Ovary (tissue), 9 donors: ENCODE data around the gene LCA5L. TPM values are rescaled to one million over a fixed set of nuclear protein-coding genes. Genes with fewer than 3 reads are reported as not detected.

Experiments used
- DNase-seq, 5 donors: peaks; one replicate each; pipeline ENCODE4 v3.0.0-alpha.2; 2019 to 2020
- H3K27ac ChIP-seq, 2 donors: fragments of 200-600 bp; one replicate each; pipeline versions ENCODE4 v1.5.1 to v1.8.0; 2019 to 2022
- H3K27me3 ChIP-seq: fragments of 200-600 bp; one replicate; pipeline ENCODE4 v1.8.0; 2022
- H3K36me3 ChIP-seq: fragments of 200-600 bp; sonication (generic); one replicate; pipeline ENCODE4 v1.5.1; 2019
- H3K4me1 ChIP-seq: one replicate; pipeline ENCODE4 v1.8.1; 2013; ENCODE audit warnings: mild to moderate bottlenecking, moderate library complexity; ENCODE audit not compliant: insufficient read depth
- H3K4me3 ChIP-seq: fragments of 200-600 bp; sonication (generic); one replicate; pipeline ENCODE4 v1.5.1; 2017
- H3K9me3 ChIP-seq, 2 donors: fragments of 200-600 bp in 1 of 2; sonication (generic) in 1 of 2; one replicate each; pipeline versions ENCODE4 v1.5.1 to v1.8.1; 2013 to 2019; ENCODE audit warnings: mild to moderate bottlenecking in 1 of 2, moderate library complexity in 1 of 2
- EP300 ChIP-seq: sonication (generic); formaldehyde crosslinking; IDR thresholded peaks from one replicate; pipeline ENCODE4 v1.6.1; 2017; ENCODE audit warnings: antibody characterized with exemption
- POLR2A ChIP-seq: fragments of 450-650 bp; IDR thresholded peaks from one replicate; pipeline ENCODE4 v1.6.1; 2017; ENCODE audit warnings: antibody characterized with exemption, mild to moderate bottlenecking, moderate library complexity
- WGBS, 3 donors: extraction: QIAGEN DNeasy Blood & Tissue Kit in 1 of 3; methylation state at CpG; one replicate each; pipeline versions ENCODE4 v1.1.5 to v1.1.7; 2013 to 2017; 5-methylcytosine and 5-hydroxymethylcytosine counted together
- intact Hi-C, 4 donors: fragments of 100-400 bp; cut with DNase I; formaldehyde crosslinking; loops; one replicate each; pipeline versions ENCODE4 v1.11.0 to v1.15.1; 2022 to 2023
- polyA plus RNA-seq, 2 donors: library from polyadenylated mRNA; stranded (reverse); fragments of 200-250 nt in 1 of 2; fragments of 350-450 nt in 1 of 2; fragmentation: Illumina TruSeq in 1 of 2; extraction: RNeasy Lipid Tissue Mini Kit (QIAGEN cat#74804) in 1 of 2; gene quantifications; one replicate each; pipeline ENCODE4 v1.2.3, GENCODE V29; 2013 to 2014
- total RNA-seq, 7 donors: library from RNA; depleted of rRNA in 2 of 7; stranded (reverse); fragments of >200 nt in 2 of 7; fragmentation: NEBNext Ultra II Directional in 3 of 7; extraction: Animal tissue kit (Norgen Biotek cat#: 25700) in 3 of 7; gene quantifications; one replicate each; pipeline versions ENCODE4 v1.1.0 to v1.2.4, GENCODE V29; 2016 to 2023
- TF ChIP-seq, protein P1 (sequence below), 3 donors: fragments of 450-650 bp in 2 of 3; fragments of 200-600 bp in 1 of 3; IDR thresholded peaks; one replicate each; pipeline versions ENCODE4 v1.5.1 to v1.8.0; 2016 to 2022; ENCODE audit warnings: antibody characterized with exemption in 3 of 3, mild to moderate bottlenecking in 1 of 3
- donor health status: DM: no; HTN: no; CAD: no; lungs with moderate emphysema.
- donor health status: DM: no; HTN: no; CAD: no.
- donor health status: Bipolar disorder and iron deficiency.
- donor health status: DM: yes; HTN: yes; CAD: no.
- donor health status: DM: no; HTN: no; CAD: no.
- donor health status: DM: yes; HTN: yes; CAD: no.

LCA5L gene
- total and polyA plus RNA-seq, 9 donors: 0.76 to 11.8 (median 1.2) TPM

DNA sequence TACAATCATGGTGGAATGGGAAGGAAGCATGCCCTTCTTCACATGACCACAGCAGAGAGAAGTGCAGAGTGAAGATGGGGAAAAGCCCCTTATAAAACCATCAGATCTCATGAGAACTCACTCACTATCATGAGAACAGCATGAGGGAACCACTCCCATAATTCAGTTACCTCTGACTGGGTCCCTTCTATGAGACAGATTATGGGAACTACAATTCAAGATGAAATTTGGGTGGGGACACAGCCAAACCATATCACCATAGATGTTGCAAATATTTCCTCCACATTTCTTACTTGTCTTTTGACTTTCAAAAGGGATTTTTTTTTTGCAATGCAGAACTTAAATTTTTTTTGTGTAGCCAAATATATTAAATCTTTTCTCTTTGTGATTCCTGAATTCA lies 21.0 kb upstream of the LCA5L start:
- H3K27ac ChIP-seq: no peak overlapping the region
- no peak overlapping the region for H3K4me3 ChIP-seq
- H3K36me3 ChIP-seq: no peaks in the 10 kb centered on the region
- no peaks in the 10 kb centered on the region for H3K27me3 ChIP-seq
- TF ChIP-seq POLR2A (no peak), EP300 (no peak)
- TF ChIP-seq, protein P1, sequence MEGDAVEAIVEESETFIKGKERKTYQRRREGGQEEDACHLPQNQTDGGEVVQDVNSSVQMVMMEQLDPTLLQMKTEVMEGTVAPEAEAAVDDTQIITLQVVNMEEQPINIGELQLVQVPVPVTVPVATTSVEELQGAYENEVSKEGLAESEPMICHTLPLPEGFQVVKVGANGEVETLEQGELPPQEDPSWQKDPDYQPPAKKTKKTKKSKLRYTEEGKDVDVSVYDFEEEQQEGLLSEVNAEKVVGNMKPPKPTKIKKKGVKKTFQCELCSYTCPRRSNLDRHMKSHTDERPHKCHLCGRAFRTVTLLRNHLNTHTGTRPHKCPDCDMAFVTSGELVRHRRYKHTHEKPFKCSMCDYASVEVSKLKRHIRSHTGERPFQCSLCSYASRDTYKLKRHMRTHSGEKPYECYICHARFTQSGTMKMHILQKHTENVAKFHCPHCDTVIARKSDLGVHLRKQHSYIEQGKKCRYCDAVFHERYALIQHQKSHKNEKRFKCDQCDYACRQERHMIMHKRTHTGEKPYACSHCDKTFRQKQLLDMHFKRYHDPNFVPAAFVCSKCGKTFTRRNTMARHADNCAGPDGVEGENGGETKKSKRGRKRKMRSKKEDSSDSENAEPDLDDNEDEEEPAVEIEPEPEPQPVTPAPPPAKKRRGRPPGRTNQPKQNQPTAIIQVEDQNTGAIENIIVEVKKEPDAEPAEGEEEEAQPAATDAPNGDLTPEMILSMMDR (IDR thresholded peaks at IDR 0.05): no peak
- no peaks in the 10 kb centered on the region for H3K9me3 ChIP-seq
- DNase-seq: no peak
- no peaks in the 10 kb centered on the region for H3K4me1 ChIP-seq
- intact Hi-C loops: no loop called here

GRCh38 chr21:39463308-39463707 lies 17.7 kb upstream of the LCA5L start:
- Histone ChIP-seq H3K9me3 (no peaks in the 10 kb centered on the region), H3K4me1 (no peaks in the 10 kb centered on the region), H3K27me3 (no peaks in the 10 kb centered on the region), H3K36me3 (no peaks in the 10 kb centered on the region), H3K4me3 (no peak overlapping the region), H3K27ac (no peak overlapping the region)
- WGBS, 3 donors: 83 to 85% (median 83%) methylated on average over 3 of the region's 3 CpGs
- no peak for TF ChIP-seq POLR2A
- DNase-seq: no peak
- intact Hi-C loops: no loop called here

DNA sequence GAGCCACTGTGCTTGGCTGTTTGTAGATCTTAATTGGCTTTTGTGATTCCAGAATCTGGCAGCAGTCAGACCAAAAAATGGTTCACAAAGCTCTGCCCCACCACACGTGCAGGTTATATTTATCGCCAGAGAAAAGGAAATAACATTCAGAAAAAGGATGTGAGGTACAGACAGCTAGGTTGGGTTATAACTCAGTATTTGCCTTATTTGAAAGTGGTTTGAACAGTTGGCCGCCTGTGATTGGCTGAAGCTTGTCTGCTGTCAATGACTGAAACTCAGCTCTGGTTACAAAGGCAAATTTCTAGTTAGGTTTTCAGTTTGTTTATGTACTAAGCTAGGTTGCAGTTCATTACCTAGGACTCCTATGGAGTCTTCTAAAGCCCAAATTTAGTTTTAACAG lies 15.8 kb upstream of the LCA5L start:
- TF ChIP-seq EP300: no peak
- TF ChIP-seq, protein P1 (IDR thresholded peaks at IDR 0.05): no peak
- TF ChIP-seq POLR2A: no peak
- WGBS, 3 donors: 82 to 85% (median 83%) methylated on average over 3 of the region's 3 CpGs
- H3K27ac ChIP-seq: no peak overlapping the region
- H3K27me3 ChIP-seq: no peaks in the 10 kb centered on the region
- no peak overlapping the region for H3K4me3 ChIP-seq
- DNase-seq: no peak
- intact Hi-C loops: no loop called here
- no peaks in the 10 kb centered on the region for H3K4me1 ChIP-seq
- no peaks in the 10 kb centered on the region for H3K36me3 ChIP-seq
- no peaks in the 10 kb centered on the region for H3K9me3 ChIP-seq

DNA sequence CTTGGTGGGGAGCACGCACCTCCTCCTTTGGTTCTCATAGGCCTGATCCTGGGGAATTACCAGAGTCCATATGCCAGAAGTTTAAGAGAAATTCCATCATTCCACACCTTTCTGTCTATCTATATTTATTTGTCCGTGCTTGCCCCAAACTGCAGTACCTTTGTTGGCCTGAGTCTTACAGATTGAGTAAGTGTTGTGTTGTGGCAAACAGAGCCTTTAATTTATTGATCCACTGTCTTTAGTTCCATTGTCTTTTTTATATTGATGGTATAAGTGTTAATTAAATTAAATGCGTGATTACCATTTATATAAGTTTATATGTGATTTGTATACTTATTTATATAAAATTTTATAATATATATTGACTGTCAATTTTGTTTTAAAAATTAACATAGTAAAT lies 11.1 kb upstream of the LCA5L start:
- WGBS, 3 donors: 78 to 88% (median 86%) methylated on average over 3 of the region's 3 CpGs
- Histone ChIP-seq H3K4me3 (no peak overlapping the region), H3K36me3 (no peaks in the 10 kb centered on the region)

GRCh38 chr21:39454949-39455668 lies 9.5 kb upstream of the LCA5L start:
- Histone ChIP-seq H3K27ac (no peak overlapping the region), H3K4me1 (no peaks in the 10 kb centered on the region), H3K27me3 (no peaks in the 10 kb centered on the region), H3K36me3 (no peaks in the 10 kb centered on the region), H3K4me3 (no peak overlapping the region), H3K9me3 (no peaks in the 10 kb centered on the region)
- intact Hi-C loops: no loop called here
- WGBS, 3 donors: 74 to 78% (median 76%) methylated on average over 6 of the region's 6 CpGs
- TF ChIP-seq POLR2A (no peak), EP300 (no peak)
- TF ChIP-seq, protein P1 (IDR thresholded peaks at IDR 0.05): no peak
- DNase-seq: no peak

More for the DNA sequence above, 11.1 kb upstream of the LCA5L start:
- intact Hi-C loops: no loop called here
- no peak for TF ChIP-seq EP300
- no peak for TF ChIP-seq POLR2A
- TF ChIP-seq, protein P1 (IDR thresholded peaks at IDR 0.05): no peak
- no peaks in the 10 kb centered on the region for H3K9me3 ChIP-seq
- no peaks in the 10 kb centered on the region for H3K4me1 ChIP-seq
- no peak for DNase-seq
- H3K27ac ChIP-seq: no peak overlapping the region
- H3K27me3 ChIP-seq: no peaks in the 10 kb centered on the region
